ENCODE results near the gene CTDSPL2. TPM values are rescaled to one million over a fixed set of nuclear protein-coding genes. Genes with fewer than 3 reads are reported as not detected.

CTDSPL2 gene
- total RNA-seq, result 10 to 100 TPM; 65.9 to 75.8 TPM

GRCh38 chr15:44426975-44427755, at the start of gene CTDSPL2:
CTDSPL2 (plus strand) TSS chr15:44427629; CDS start chr15:44459015, 31,386 bp downstream.
- CTCF ChIA-PET, result interaction anchor here (0.6 to 3.2 kb wide), 13 partner anchors 11 to 778 kb away, joined by 3 to 21 read pairs (median 3); partner anchors contain the start of genes GOLM2 and SPG11
- peaks cover 36% of the 10 kb centered on the region for H3K4me1 Mint-ChIP-seq
- ATAC-seq, result peak; percentile 98
- H3K27me3 Mint-ChIP-seq, result no peaks in the 10 kb centered on the region
- peaks cover 18% of the 10 kb centered on the region for H3K36me3 Mint-ChIP-seq
- DNase-seq, result peak; percentile 96
- H3K9me3 Mint-ChIP-seq (ENCODE audit: low read depth), result no peaks in the 10 kb centered on the region
- H3K4me3 Mint-ChIP-seq, result peak within 1 kb of the TSS; percentile 93
- peak within 1 kb of the TSS; percentile 99 for H3K27ac Mint-ChIP-seq

GRCh38 chr15:44381236-44381635, 46.2 kb upstream of the CTDSPL2 start:
- Mint-ChIP-seq H3K9me3 (ENCODE audit: low read depth) (no peaks in the 10 kb centered on the region), H3K4me1 (peaks cover 11% of the 10 kb centered on the region), H3K36me3 (peaks cover 17% of the 10 kb centered on the region), H3K27ac (no peak overlapping the region), H3K4me3 (no peak overlapping the region), H3K27me3 (no peaks in the 10 kb centered on the region)
- ATAC-seq, result no peak
- CTCF ChIA-PET, result no interaction called here
- no peak for DNase-seq

GRCh38 chr15:44385344-44385942, 42.0 kb upstream of the CTDSPL2 start:
- H3K9me3 Mint-ChIP-seq (ENCODE audit: low read depth), result no peaks in the 10 kb centered on the region
- no peak for DNase-seq
- no peak for ATAC-seq
- peaks cover 17% of the 10 kb centered on the region for H3K36me3 Mint-ChIP-seq
- no peaks in the 10 kb centered on the region for H3K27me3 Mint-ChIP-seq
- peak overlapping the region; percentile 49 for H3K27ac Mint-ChIP-seq
- peaks cover 11% of the 10 kb centered on the region for H3K4me1 Mint-ChIP-seq
- H3K4me3 Mint-ChIP-seq, result no peak overlapping the region
- CTCF ChIA-PET, result interaction anchor here (1.1 to 1.8 kb wide), 2 partner anchors 9 to 11 kb away, joined by 5 to 7 read pairs; no protein-coding TSS in a partner anchor

GRCh38 chr15:44394062-44394461, 33.4 kb upstream of the CTDSPL2 start:
- Mint-ChIP-seq H3K36me3 (peaks cover 7% of the 10 kb centered on the region), H3K27ac (no peak overlapping the region), H3K9me3 (ENCODE audit: low read depth) (no peaks in the 10 kb centered on the region), H3K27me3 (no peaks in the 10 kb centered on the region), H3K4me1 (peaks cover 12% of the 10 kb centered on the region), H3K4me3 (no peak overlapping the region)
- no peak for ATAC-seq
- DNase-seq, result no peak
- CTCF ChIA-PET, result interaction anchor here (1.2 to 1.9 kb wide), 2 partner anchors 9 to 35 kb away, joined by 3 to 5 read pairs; no protein-coding TSS in a partner anchor

GRCh38 chr15:44394562-44394961, 32.9 kb upstream of the CTDSPL2 start:
- Mint-ChIP-seq H3K9me3 (ENCODE audit: low read depth) (no peaks in the 10 kb centered on the region), H3K27me3 (no peaks in the 10 kb centered on the region), H3K4me1 (peaks cover 12% of the 10 kb centered on the region), H3K36me3 (peaks cover 7% of the 10 kb centered on the region), H3K27ac (peak overlapping the region; percentile 22), H3K4me3 (peak overlapping the region; percentile 12)
- CTCF ChIA-PET, result interaction anchor here (0.7 to 1.9 kb wide), 3 partner anchors 9 to 34 kb away, joined by 3 to 5 read pairs (median 3); no protein-coding TSS in a partner anchor
- DNase-seq (no peak), ATAC-seq (no peak)

- H3K27ac Mint-ChIP-seq, result no peak overlapping the region
- H3K27me3 Mint-ChIP-seq, result no peaks in the 10 kb centered on the region
- H3K4me3 Mint-ChIP-seq, result no peak overlapping the region
- ATAC-seq (no peak), DNase-seq (no peak)
- peaks cover 2% of the 10 kb centered on the region for H3K9me3 Mint-ChIP-seq (ENCODE audit: low read depth)
- CTCF ChIA-PET, result no interaction called here
- peaks cover 9% of the 10 kb centered on the region for H3K36me3 Mint-ChIP-seq
- peaks cover 12% of the 10 kb centered on the region for H3K4me1 Mint-ChIP-seq
Observed at GRCh38 chr15:44397869-44398268, 29.6 kb upstream of the CTDSPL2 start.

GRCh38 chr15:44414001-44414400, 13.4 kb upstream of the CTDSPL2 start:
- H3K4me1 Mint-ChIP-seq, result peaks cover 6% of the 10 kb centered on the region
- CTCF ChIA-PET, result interaction anchor here (1.9 kb wide), 1 partner anchor 13 kb away, joined by 5 read pairs; no protein-coding TSS in a partner anchor
- H3K27ac Mint-ChIP-seq, result no peak overlapping the region
- no peaks in the 10 kb centered on the region for H3K27me3 Mint-ChIP-seq
- no peak overlapping the region for H3K4me3 Mint-ChIP-seq
- DNase-seq (no peak), ATAC-seq (peak; percentile 74)
- H3K9me3 Mint-ChIP-seq (ENCODE audit: low read depth), result no peaks in the 10 kb centered on the region
- H3K36me3 Mint-ChIP-seq, result peaks cover 15% of the 10 kb centered on the region

GRCh38 chr15:44427756-44428724, 611 bp downstream of the CTDSPL2 start:
- no peaks in the 10 kb centered on the region for H3K9me3 Mint-ChIP-seq (ENCODE audit: low read depth)
- CTCF ChIA-PET, result interaction anchor here (0.7 to 3.2 kb wide), 13 partner anchors 12 to 235 kb away, joined by 3 to 21 read pairs (median 3); partner anchors contain the start of genes EIF3J, GOLM2 and SPG11
- peaks cover 22% of the 10 kb centered on the region for H3K36me3 Mint-ChIP-seq
- H3K27ac Mint-ChIP-seq, result peak overlapping the region; percentile 99
- peak; percentile 13 for ATAC-seq
- DNase-seq, result no peak
- no peaks in the 10 kb centered on the region for H3K27me3 Mint-ChIP-seq
- H3K4me1 Mint-ChIP-seq, result peaks cover 34% of the 10 kb centered on the region
- H3K4me3 Mint-ChIP-seq, result peak overlapping the region; percentile 93

GRCh38 chr15:44435893-44436667, 8.7 kb downstream of the CTDSPL2 start:
- ATAC-seq, result no peak
- H3K27ac Mint-ChIP-seq, result no peak overlapping the region
- H3K4me3 Mint-ChIP-seq, result no peak overlapping the region
- CTCF ChIA-PET, result no interaction called here
- no peaks in the 10 kb centered on the region for H3K9me3 Mint-ChIP-seq (ENCODE audit: low read depth)
- no peak for DNase-seq
- no peaks in the 10 kb centered on the region for H3K27me3 Mint-ChIP-seq
- peaks cover 27% of the 10 kb centered on the region for H3K4me1 Mint-ChIP-seq
- peaks cover 39% of the 10 kb centered on the region for H3K36me3 Mint-ChIP-seq

- Mint-ChIP-seq H3K4me1 (peaks cover 30% of the 10 kb centered on the region), H3K4me3 (no peak overlapping the region), H3K27ac (no peak overlapping the region), H3K9me3 (ENCODE audit: low read depth) (no peaks in the 10 kb centered on the region), H3K36me3 (peaks cover 41% of the 10 kb centered on the region), H3K27me3 (no peaks in the 10 kb centered on the region)
- CTCF ChIA-PET, result no interaction called here
- ATAC-seq, result no peak
- DNase-seq, result no peak
Observed at GRCh38 chr15:44438402-44438801, 11.0 kb downstream of the CTDSPL2 start.

GRCh38 chr15:44441095-44441501, 13.7 kb downstream of the CTDSPL2 start:
- DNase-seq, result no peak
- CTCF ChIA-PET, result interaction anchor here (1.3 kb wide), 1 partner anchor 14 kb away, joined by 3 read pairs; the partner anchor contains the start of gene CTDSPL2
- Mint-ChIP-seq H3K27me3 (no peaks in the 10 kb centered on the region), H3K4me3 (no peak overlapping the region), H3K4me1 (peaks cover 28% of the 10 kb centered on the region), H3K27ac (no peak overlapping the region), H3K36me3 (peaks cover 43% of the 10 kb centered on the region), H3K9me3 (ENCODE audit: low read depth) (no peaks in the 10 kb centered on the region)
- ATAC-seq, result no peak

- no peak overlapping the region for H3K4me3 Mint-ChIP-seq
- CTCF ChIA-PET, result no interaction called here
- H3K9me3 Mint-ChIP-seq (ENCODE audit: low read depth), result no peaks in the 10 kb centered on the region
- H3K4me1 Mint-ChIP-seq, result peaks cover 25% of the 10 kb centered on the region
- H3K27me3 Mint-ChIP-seq, result no peaks in the 10 kb centered on the region
- peaks cover 46% of the 10 kb centered on the region for H3K36me3 Mint-ChIP-seq
- DNase-seq (no peak), ATAC-seq (no peak)
- no peak overlapping the region for H3K27ac Mint-ChIP-seq
Observed at GRCh38 chr15:44443515-44443914, 16.1 kb downstream of the CTDSPL2 start.

Data from activated CD8-positive, alpha-beta memory T cell treated with anti-CD3 and anti-CD28 coated beads, Interleukin-2, amount 10 ng/mL, durations not matched to agents 7 days and 5 days (primary cell).